DND-41 (cell line): ENCODE measurements around the gene MARK2.
"Not testable (repeated sequence)": the region's sequence is repeated elsewhere in the genome, so short reads cannot be mapped to it uniquely, and the experiment has no call there.

Experiments used
- ATAC-seq: fragments of 200-7000 bp; cut with Tn5 transposase; 3 replicates; pipeline ENCODE4 v1.9.1; 2021; ENCODE audit warnings: low read depth; ENCODE audit not compliant: insufficient read depth
- DNase-seq: peaks from one replicate; pipeline ENCODE4 v3.0.0-alpha.2; 2020
- H2AFZ ChIP-seq: 2 replicates; pipeline ENCODE4 v1.6.0; 2012; ENCODE audit warnings: low read depth, low read length
- H3K27ac ChIP-seq: 2 replicates; pipeline ENCODE4 v1.5.1; 2012; ENCODE audit warnings: low read length, inconsistent platforms
- H3K27me3 ChIP-seq: fragments of 200-600 bp; sonication (generic); 2 replicates; pipeline ENCODE4 v1.6.0; 2012; ENCODE audit warnings: low read length, mild to moderate bottlenecking, inconsistent platforms; ENCODE audit not compliant: insufficient read depth, poor library complexity
- H3K36me3 ChIP-seq: 2 replicates; pipeline ENCODE4 v1.5.1; 2012; ENCODE audit warnings: low read length, inconsistent platforms; ENCODE audit not compliant: insufficient read depth
- H3K4me1 ChIP-seq: 2 replicates; pipeline ENCODE4 v1.5.1; 2012; ENCODE audit warnings: mild to moderate bottlenecking, low read length; ENCODE audit not compliant: insufficient read depth
- H3K4me2 ChIP-seq: 2 replicates; pipeline ENCODE4 v1.6.0; 2012; ENCODE audit warnings: mild to moderate bottlenecking, moderate library complexity, low read length, inconsistent platforms; ENCODE audit not compliant: insufficient read depth
- H3K4me3 ChIP-seq, 2 experiments: fragments of 200-600 bp in 1 of 2; shearing (Covaris generic) in 1 of 2; 2 replicates each; pipeline ENCODE4 v1.5.1; 2012 to 2016; ENCODE audit warnings: inconsistent platforms in 2 of 2, low read length in 2 of 2, mild to moderate bottlenecking in 2 of 2, low read depth in 1 of 2, moderate library complexity in 1 of 2
- H3K79me2 ChIP-seq: 2 replicates; pipeline ENCODE4 v1.6.0; 2012; ENCODE audit warnings: low read length, inconsistent platforms; ENCODE audit not compliant: insufficient read depth
- H3K9ac ChIP-seq: 2 replicates; pipeline ENCODE4 v1.6.0; 2012; ENCODE audit warnings: low read depth, mild to moderate bottlenecking, inconsistent platforms, low read length, moderate library complexity
- H3K9me3 ChIP-seq: 2 replicates; pipeline ENCODE4 v1.5.1; 2012; ENCODE audit warnings: low read length, moderate library complexity, mild to moderate bottlenecking, inconsistent platforms; ENCODE audit not compliant: insufficient read depth, severe bottlenecking
- H4K20me1 ChIP-seq: 2 replicates; pipeline ENCODE4 v1.6.0; 2012; ENCODE audit warnings: low read length; ENCODE audit not compliant: insufficient read depth
- CTCF ChIP-seq: IDR thresholded peaks from 2 replicates; pipeline ENCODE4 v1.5.1; 2012; ENCODE audit warnings: borderline replicate concordance, low read length, moderate library complexity, mild to moderate bottlenecking; ENCODE audit not compliant: poor library complexity, severe bottlenecking; ENCODE audit errors: extremely low read depth
- EZH2 ChIP-seq: IDR thresholded peaks from 3 replicates; pipeline ENCODE4 v1.6.1; 2012; ENCODE audit warnings: borderline replicate concordance, low read depth, mild to moderate bottlenecking, moderate library complexity, low read length, inconsistent platforms; ENCODE audit not compliant: severe bottlenecking

The MARK2 gene

GRCh38 chr11:63805844-63806415 lies 33.0 kb upstream of the MARK2 start:
- ATAC-seq = no peak
- no peaks in the 10 kb centered on the region for H3K36me3 ChIP-seq

GRCh38 chr11:63810383-63810782 lies 28.5 kb upstream of the MARK2 start:
- not testable (repeated sequence) for H3K27ac ChIP-seq, H3K36me3 ChIP-seq, DNase-seq, H2AFZ ChIP-seq, H3K4me3 ChIP-seq, H3K27me3 ChIP-seq, H3K9me3 ChIP-seq, H3K9ac ChIP-seq, H3K4me2 ChIP-seq, ATAC-seq
- Histone ChIP-seq H3K79me2 (peaks cover 20% of the 10 kb centered on the region), H3K4me1 (peaks cover 23% of the 10 kb centered on the region), H4K20me1 (peaks cover 12% of the 10 kb centered on the region; the same call in 1 of the 2 replicates)

More at GRCh38 chr11:63805844-63806415, 33.0 kb upstream of the MARK2 start:
- no peak overlapping the region for H3K4me2 ChIP-seq
- H3K79me2 ChIP-seq = no peaks in the 10 kb centered on the region
- H4K20me1 ChIP-seq = no peaks in the 10 kb centered on the region
- H3K27me3 ChIP-seq = no peaks in the 10 kb centered on the region
- no peaks in the 10 kb centered on the region for H3K4me1 ChIP-seq
- no peak overlapping the region for H3K27ac ChIP-seq
- TF ChIP-seq CTCF (no peak), EZH2 (no peak)
- H3K9ac ChIP-seq = no peak overlapping the region
- H3K9me3 ChIP-seq = no peaks in the 10 kb centered on the region
- no peak overlapping the region for H2AFZ ChIP-seq
- no peak for DNase-seq
- H3K4me3 ChIP-seq = no peak overlapping the region

- H2AFZ ChIP-seq = no peak overlapping the region
- H3K4me2 ChIP-seq = no peak overlapping the region
- no peaks in the 10 kb centered on the region for H3K9me3 ChIP-seq
- H3K27ac ChIP-seq = no peak overlapping the region
- peaks cover 22% of the 10 kb centered on the region for H4K20me1 ChIP-seq
- H3K9ac ChIP-seq = no peak overlapping the region
- H3K27me3 ChIP-seq = no peaks in the 10 kb centered on the region
- DNase-seq = no peak
- peaks cover 18% of the 10 kb centered on the region for H3K36me3 ChIP-seq
- no peak for ATAC-seq
- no peak overlapping the region for H3K4me3 ChIP-seq
- H3K4me1 ChIP-seq = peaks cover 33% of the 10 kb centered on the region
- H3K79me2 ChIP-seq = peaks cover 31% of the 10 kb centered on the region
- TF ChIP-seq CTCF (no peak), EZH2 (no peak)
Measured at GRCh38 chr11:63811522-63811921, 27.4 kb upstream of the MARK2 start.

- Histone ChIP-seq H3K4me2 (peak within 1 kb of the TSS; percentile 75), H3K79me2 (peaks cover 46% of the 10 kb centered on the region), H2AFZ (peak within 1 kb of the TSS; percentile 92), H3K9me3 (no peaks in the 10 kb centered on the region), H4K20me1 (peaks cover 35% of the 10 kb centered on the region), H3K36me3 (peaks cover 33% of the 10 kb centered on the region), H3K4me1 (peaks cover 36% of the 10 kb centered on the region), H3K27me3 (no peaks in the 10 kb centered on the region), H3K27ac (peak within 1 kb of the TSS; percentile 88), H3K9ac (peak within 1 kb of the TSS; percentile 92), H3K4me3 (peak within 1 kb of the TSS; percentile 83 to 97)
- DNase-seq = peak; percentile 80
- peak; percentile 86 for ATAC-seq
- no peak for TF ChIP-seq CTCF
- no peak for TF ChIP-seq EZH2
Measured at GRCh38 chr11:63813035-63813562, 25.8 kb upstream of the MARK2 start, which contains the start of gene SPINDOC. Gene SPINDOC (plus strand): TSS chr11:63813456. CDS start chr11:63813687, 231 bp downstream.
